GM13977 (cell line): ENCODE data around the gene IRGQ.
A peak's percentile ranks its signal among the peaks of the same experiment; 100 is the strongest.

Experiments used
- DNase-seq: peaks from one replicate; pipeline ENCODE4 v3.0.0; 2012; ENCODE audit warnings: low spot score
- CTCF ChIP-seq: IDR thresholded peaks from 2 replicates; pipeline ENCODE4 v1.5.1; 2012; ENCODE audit warnings: mild to moderate bottlenecking, control low read depth; ENCODE audit not compliant: insufficient read depth; ENCODE audit errors: extremely low read depth, missing control alignments
- in situ Hi-C: fragments of 300-500 bp; cut with MboI; formaldehyde crosslinking; loops from one replicate; pipeline ENCODE4 v1.12.0; 2022; ENCODE audit warnings: low sequenced_read_pairs, low pct_unique_long_range_greater_than_20kb, mixed read lengths, inconsistent platforms; ENCODE audit not compliant: unreplicated experiment

Gene IRGQ

GRCh38 chr19:43584484-43584883 is 11.4 kb downstream of the IRGQ start:
- TF ChIP-seq CTCF = no peak
- in situ Hi-C loops = no loop called here
- DNase-seq = no peak

- no peak for DNase-seq
- in situ Hi-C loops = no loop called here
- no peak for TF ChIP-seq CTCF
These were observed 13.4 kb downstream of the IRGQ start for GRCh38 chr19:43582495-43582894.

GRCh38 chr19:43581467-43581866 is 14.5 kb downstream of the IRGQ start:
- TF ChIP-seq CTCF = no peak

GRCh38 chr19:43578787-43579186 is 17.1 kb downstream of the IRGQ start:
- no peak for DNase-seq
- in situ Hi-C loops = no loop called here
- no peak for TF ChIP-seq CTCF

More at GRCh38 chr19:43581467-43581866, 14.5 kb downstream of the IRGQ start:
- no peak for DNase-seq
- in situ Hi-C loops = no loop called here

GRCh38 chr19:43575955-43576878 is 19.7 kb downstream of the IRGQ start:
- TF ChIP-seq CTCF = no peak
- DNase-seq = no peak
- in situ Hi-C loops = no loop called here

- no peak for TF ChIP-seq CTCF
- DNase-seq = peak; percentile 98
- in situ Hi-C loops = no loop called here
These were observed 20.6 kb downstream of the IRGQ start, which contains the start of the genes PINLYP and XRCC1 for GRCh38 chr19:43575156-43575950. PINLYP (plus strand) TSS chr19:43575801; CDS start chr19:43577192, 1,391 bp downstream. XRCC1 (minus strand) TSS chr19:43575527; CDS start chr19:43575458, 69 bp downstream.
